K562 (cell line): ENCODE data around the gene MALAT1. TPM values are rescaled to one million over a fixed set of nuclear protein-coding genes. Genes with fewer than 3 reads are reported as not detected.

Source experiments
- CSDE1 ChIP-seq, 2 experiments: fragments of 450-650 bp; IDR thresholded peaks; 2 replicates each; pipeline ENCODE4 v1.6.1; 2016; ENCODE audit warnings: mild to moderate bottlenecking in 1 of 2
- GATAD2B ChIP-seq: fragments of 450-650 bp; IDR thresholded peaks from 2 replicates; pipeline ENCODE4 v1.6.1; 2017; ENCODE audit warnings: mild to moderate bottlenecking, borderline replicate concordance
- MCM3 ChIP-seq: fragments of 450-650 bp; IDR thresholded peaks from 2 replicates; pipeline ENCODE4 v1.6.1; 2016
- MYC ChIP-seq, 2 experiments: fragments of 250-450 bp in 1 of 2; sonication (Bioruptor Pico) in 1 of 2; IDR thresholded peaks; 2 replicates each; pipeline versions ENCODE4 v1.5.1 to v1.6.1; 2012 to 2021; ENCODE audit warnings: low read depth in 2 of 2, borderline replicate concordance in 1 of 2, improper control_type of control experiment in 1 of 2, low read length in 1 of 2, mild to moderate bottlenecking in 1 of 2, moderate library complexity in 1 of 2
- PRDM10 ChIP-seq: fragments of 450-650 bp; IDR thresholded peaks from 2 replicates; pipeline ENCODE4 v1.6.1; 2018; ENCODE audit not compliant: partially characterized antibody
- SETDB1 ChIP-seq: IDR thresholded peaks from one replicate; pipeline ENCODE4 v1.6.1; 2012; ENCODE audit warnings: low read length, control low read depth, inconsistent platforms
- SMAD1 ChIP-seq: fragments of 150-350 bp; IDR thresholded peaks from 2 replicates; pipeline ENCODE4 v1.6.1; 2014; ENCODE audit warnings: low read length, low read depth; ENCODE audit not compliant: partially characterized antibody
- SNRNP70 ChIP-seq: fragments of 200-400 bp; formaldehyde crosslinking; optimal IDR thresholded peaks from 2 replicates; pipeline ENCODE3; 2017; ENCODE audit warnings: low read depth, low read length
- ZNF133 ChIP-seq: fragments of 250-450 bp; sonication (Bioruptor Pico); IDR thresholded peaks from 2 replicates; pipeline ENCODE4 v1.4.0; 2020; ENCODE audit warnings: mild to moderate bottlenecking
- ZNF277 ChIP-seq: fragments of 250-450 bp; sonication (Bioruptor Pico); IDR thresholded peaks from 2 replicates; pipeline ENCODE4 v1.8.0; 2022; ENCODE audit warnings: inconsistent platforms, mild to moderate bottlenecking, moderate library complexity, borderline replicate concordance
- ZNF583 ChIP-seq: fragments of 250-450 bp; sonication (Bioruptor Pico); IDR thresholded peaks from 2 replicates; pipeline ENCODE4 v1.4.0; 2020
- ZNF740 ChIP-seq, 3 experiments: fragments of 200-800 bp in 1 of 3; sonication (Bioruptor generic) in 1 of 3; sonication (generic) in 1 of 3; formaldehyde crosslinking in 1 of 3; IDR thresholded peaks; 2 replicates each; pipeline versions ENCODE4 v1.6.1 to v1.8.0; 2016 to 2022; ENCODE audit warnings: mild to moderate bottlenecking in 2 of 3, missing compliant biosample characterization in 2 of 3, missing genetic modification characterization in 2 of 3, missing genetic modification reagents in 1 of 3
- polyA plus RNA-seq, 8 experiments: library from polyadenylated mRNA; depleted of rRNA in 4 of 8; stranded (reverse) in 5 of 8; unstranded in 3 of 8; fragments of >200 nt; fragmentation: Nextera tagmentation in 2 of 8; fragmentation: Illumina TruSeq in 1 of 8; extraction: Ambion mirVana in 2 of 8; extraction: Trizol in 1 of 8; gene quantifications; 2 replicates each; pipeline versions ENCODE4 v1.2.1 to v1.2.3, GENCODE V29; 2011 to 2014; ENCODE audit warnings: inconsistent platforms in 1 of 8, missing spikeins in 1 of 8
- total RNA-seq, 7 experiments: library from RNA; depleted of rRNA in 6 of 7; stranded (reverse); fragments of >200 nt in 6 of 7; fragmentation: Illumina TruSeq in 2 of 7; extraction: Trizol in 2 of 7; gene quantifications; 2 replicates each; pipeline versions ENCODE4 v1.2.1 to v1.2.3, GENCODE V29; 2011 to 2021; ENCODE audit warnings: low replicate concordance in 1 of 7
- TF ChIP-seq, protein P1 (sequence below): conservative IDR thresholded peaks from 2 replicates; pipeline ENCODE4 v1.6.1; 2011; ENCODE audit warnings: low read depth, mild to moderate bottlenecking, low read length; ENCODE audit not compliant: control insufficient read depth
- TF ChIP-seq, protein P2 (sequence below): fragments of 450-650 bp; IDR thresholded peaks from 2 replicates; pipeline ENCODE4 v1.6.1; 2016; ENCODE audit warnings: antibody characterized with exemption
- TF ChIP-seq, protein P3 (sequence below): fragments of 250-450 bp; sonication (Bioruptor Pico); IDR thresholded peaks from 2 replicates; pipeline ENCODE4 v1.4.0; 2020; ENCODE audit warnings: mild to moderate bottlenecking

MALAT1 gene
- total and polyA plus RNA-seq, 9 of the 15 experiments (the other 6 are each of a cell fraction or from before 2014, with no cell fraction given) = 363 to 8,715 (median 2,351) TPM

DNA sequence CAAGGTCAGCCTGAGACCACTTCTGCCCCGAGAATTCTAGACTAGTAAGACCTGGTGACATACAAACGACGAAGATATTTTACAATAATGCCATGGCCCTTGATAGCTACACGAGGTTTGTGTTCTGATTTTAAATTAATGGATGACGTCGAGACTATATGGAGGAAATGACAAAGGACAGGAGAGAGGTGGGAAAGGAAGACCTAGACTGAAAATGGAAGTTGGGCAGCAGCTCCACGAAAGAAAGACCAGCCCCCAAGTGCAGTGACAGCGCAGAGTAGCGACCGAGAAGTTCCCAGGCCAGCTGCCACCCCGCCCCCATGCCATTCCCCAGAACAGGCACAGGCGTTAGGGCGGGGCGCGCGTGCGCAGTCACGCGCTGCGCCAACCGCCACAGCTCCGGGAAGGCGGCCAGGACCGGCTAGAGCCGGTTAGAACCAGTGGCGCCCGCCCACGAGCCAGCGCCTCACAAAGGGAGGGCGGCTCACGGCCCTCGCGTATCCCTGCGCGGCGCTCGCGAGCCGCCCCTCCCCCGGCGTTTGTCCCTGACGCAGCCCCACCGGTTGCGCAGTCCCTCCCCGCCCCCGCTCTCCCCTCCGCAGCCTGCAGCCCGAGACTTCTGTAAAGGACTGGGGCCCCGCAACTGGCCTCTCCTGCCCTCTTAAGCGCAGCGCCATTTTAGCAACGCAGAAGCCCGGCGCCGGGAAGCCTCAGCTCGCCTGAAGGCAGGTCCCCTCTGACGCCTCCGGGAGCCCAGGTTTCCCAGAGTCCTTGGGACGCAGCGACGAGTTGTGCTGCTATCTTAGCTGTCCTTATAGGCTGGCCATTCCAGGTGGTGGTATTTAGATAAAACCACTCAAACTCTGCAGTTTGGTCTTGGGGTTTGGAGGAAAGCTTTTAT is 1.5 kb upstream of the MALAT1 start (continued):
- no peak for TF ChIP-seq ZNF133
- no peak for TF ChIP-seq ZNF740 (CRISPR knock-in tag; IDR thresholded peaks at IDR 0.05)
- TF ChIP-seq ZNF740 (tag; IDR thresholded peaks at IDR 0.05) = no peak
- TF ChIP-seq ZNF277 = no peak
- no peak for TF ChIP-seq CSDE1 (IDR thresholded peaks at IDR 0.05)
- TF ChIP-seq MCM3 = no peak
- TF ChIP-seq GATAD2B = peak; percentile 57; the same call in 1 of the 2 replicates
- TF ChIP-seq, protein P1, sequence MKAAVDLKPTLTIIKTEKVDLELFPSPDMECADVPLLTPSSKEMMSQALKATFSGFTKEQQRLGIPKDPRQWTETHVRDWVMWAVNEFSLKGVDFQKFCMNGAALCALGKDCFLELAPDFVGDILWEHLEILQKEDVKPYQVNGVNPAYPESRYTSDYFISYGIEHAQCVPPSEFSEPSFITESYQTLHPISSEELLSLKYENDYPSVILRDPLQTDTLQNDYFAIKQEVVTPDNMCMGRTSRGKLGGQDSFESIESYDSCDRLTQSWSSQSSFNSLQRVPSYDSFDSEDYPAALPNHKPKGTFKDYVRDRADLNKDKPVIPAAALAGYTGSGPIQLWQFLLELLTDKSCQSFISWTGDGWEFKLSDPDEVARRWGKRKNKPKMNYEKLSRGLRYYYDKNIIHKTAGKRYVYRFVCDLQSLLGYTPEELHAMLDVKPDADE = peak; percentile 85
- TF ChIP-seq ZNF583 (CRISPR knock-in tag) = peak; percentile 90
- TF ChIP-seq, protein P2, sequence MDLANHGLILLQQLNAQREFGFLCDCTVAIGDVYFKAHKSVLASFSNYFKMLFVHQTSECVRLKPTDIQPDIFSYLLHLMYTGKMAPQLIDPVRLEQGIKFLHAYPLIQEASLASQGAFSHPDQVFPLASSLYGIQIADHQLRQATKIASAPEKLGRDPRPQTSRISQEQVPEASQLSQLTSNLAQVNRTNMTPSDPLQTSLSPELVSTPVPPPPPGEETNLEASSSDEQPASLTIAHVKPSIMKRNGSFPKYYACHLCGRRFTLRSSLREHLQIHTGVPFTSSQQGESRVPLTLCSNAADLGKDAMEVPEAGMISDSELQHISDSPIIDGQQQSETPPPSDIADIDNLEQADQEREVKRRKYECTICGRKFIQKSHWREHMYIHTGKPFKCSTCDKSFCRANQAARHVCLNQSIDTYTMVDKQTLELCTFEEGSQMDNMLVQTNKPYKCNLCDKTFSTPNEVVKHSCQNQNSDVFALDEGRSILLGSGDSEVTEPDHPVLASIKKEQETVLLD = peak; percentile 93
- TF ChIP-seq, protein P3, sequence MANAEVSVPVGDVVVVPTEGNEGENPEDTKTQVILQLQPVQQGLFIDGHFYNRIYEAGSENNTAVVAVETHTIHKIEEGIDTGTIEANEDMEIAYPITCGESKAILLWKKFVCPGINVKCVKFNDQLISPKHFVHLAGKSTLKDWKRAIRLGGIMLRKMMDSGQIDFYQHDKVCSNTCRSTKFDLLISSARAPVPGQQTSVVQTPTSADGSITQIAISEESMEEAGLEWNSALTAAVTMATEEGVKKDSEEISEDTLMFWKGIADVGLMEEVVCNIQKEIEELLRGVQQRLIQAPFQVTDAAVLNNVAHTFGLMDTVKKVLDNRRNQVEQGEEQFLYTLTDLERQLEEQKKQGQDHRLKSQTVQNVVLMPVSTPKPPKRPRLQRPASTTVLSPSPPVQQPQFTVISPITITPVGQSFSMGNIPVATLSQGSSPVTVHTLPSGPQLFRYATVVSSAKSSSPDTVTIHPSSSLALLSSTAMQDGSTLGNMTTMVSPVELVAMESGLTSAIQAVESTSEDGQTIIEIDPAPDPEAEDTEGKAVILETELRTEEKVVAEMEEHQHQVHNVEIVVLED (CRISPR knock-in tag) = peak; percentile 78
- TF ChIP-seq SETDB1 = peak; percentile 94
- peak; percentile 95 for TF ChIP-seq MYC (IDR thresholded peaks at IDR 0.05; ENCODE audit: low read depth, low read length)
- TF ChIP-seq MYC (CRISPR knock-in tag; IDR thresholded peaks at IDR 0.05; ENCODE audit: borderline replicate concordance, low read depth) = no peak
- TF ChIP-seq SMAD1 = peak; percentile 62
- TF ChIP-seq PRDM10 = no peak
- no peak for TF ChIP-seq SNRNP70
